ENCODE results near the gene IGSF21. TPM values are rescaled to one million over a fixed set of nuclear protein-coding genes. Genes with fewer than 3 reads are reported as not detected.
A peak's percentile ranks its signal among the peaks of the same experiment; 100 is the strongest.

The IGSF21 gene
- polyA plus RNA-seq (ENCODE audit: insufficient read length) = 0.12 TPM
- long read RNA-seq, donor 1 = 0 reads
- long read RNA-seq, donor 2 = 0 reads
- long read RNA-seq, donor 3 = 0 reads
- long read RNA-seq, donor 4 = 0 reads
- long read RNA-seq, donor 5 = 0 reads
- long read RNA-seq, donor 6 = 0 reads
- long read RNA-seq, donor 7 = 0 reads
- long read RNA-seq, donor 8 = 0 reads

- no peak for DNase-seq
Measured at GRCh38 chr1:18107369-18108298, at the start of gene IGSF21. IGSF21 (plus strand) TSS chr1:18107798; CDS start chr1:18108129, 331 bp downstream.

- no peak for DNase-seq
Measured at GRCh38 chr1:18058206-18058921, 49.2 kb upstream of the IGSF21 start.

- no peak for DNase-seq
Measured at GRCh38 chr1:18058981-18059605, 48.5 kb upstream of the IGSF21 start.

- no peak for DNase-seq
Measured at GRCh38 chr1:18060366-18060765, 47.2 kb upstream of the IGSF21 start.

- DNase-seq = peak; percentile 12
Measured at GRCh38 chr1:18062185-18062584, 45.4 kb upstream of the IGSF21 start.

- no peak for DNase-seq
Measured at GRCh38 chr1:18064534-18064933, 43.1 kb upstream of the IGSF21 start.

GRCh38 chr1:18066576-18066975, 41.0 kb upstream of the IGSF21 start:
- DNase-seq = no peak

GRCh38 chr1:18069903-18070302, 37.7 kb upstream of the IGSF21 start:
- DNase-seq = no peak

GRCh38 chr1:18072066-18072465, 35.5 kb upstream of the IGSF21 start:
- no peak for DNase-seq

- DNase-seq = no peak
Measured at GRCh38 chr1:18073066-18073642, 34.4 kb upstream of the IGSF21 start.

- DNase-seq = no peak
Measured at GRCh38 chr1:18077657-18078215, 29.9 kb upstream of the IGSF21 start.

- no peak for DNase-seq
Measured at GRCh38 chr1:18079941-18080735, 27.5 kb upstream of the IGSF21 start.

- DNase-seq = no peak
Measured at GRCh38 chr1:18085387-18086074, 22.1 kb upstream of the IGSF21 start.

GRCh38 chr1:18088077-18088594, 19.5 kb upstream of the IGSF21 start:
- no peak for DNase-seq

GRCh38 chr1:18089488-18089887, 18.1 kb upstream of the IGSF21 start:
- DNase-seq = no peak

- DNase-seq = no peak
Measured at GRCh38 chr1:18090636-18091035, 17.0 kb upstream of the IGSF21 start.

GRCh38 chr1:18091660-18092446, 15.7 kb upstream of the IGSF21 start:
- DNase-seq = no peak

- no peak for DNase-seq
Measured at GRCh38 chr1:18093193-18093592, 14.4 kb upstream of the IGSF21 start.

GRCh38 chr1:18093646-18094045, 14.0 kb upstream of the IGSF21 start:
- DNase-seq = no peak
